ENCODE measurements around the gene PRELID3B.

DNA sequence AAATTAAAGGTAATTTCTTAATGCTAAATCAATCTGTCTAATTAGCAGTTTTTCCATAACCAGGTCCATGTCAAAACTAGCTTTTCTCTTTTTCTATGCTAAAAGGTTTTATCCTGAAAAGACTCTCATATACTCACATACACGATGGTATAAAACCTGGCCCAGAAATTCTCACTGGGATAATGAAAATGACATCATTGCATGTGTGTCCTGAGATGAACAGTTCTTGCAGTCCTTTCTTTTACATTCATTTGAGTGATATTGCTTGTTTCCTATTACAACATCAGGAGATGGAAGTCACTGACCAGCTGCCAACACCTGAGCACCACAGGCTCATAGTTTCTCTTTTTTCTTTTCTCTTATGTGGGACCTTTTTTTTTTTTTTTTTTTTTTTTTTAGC, 7.9 kb upstream of the PRELID3B start:
- TF ChIP-seq, protein P1, sequence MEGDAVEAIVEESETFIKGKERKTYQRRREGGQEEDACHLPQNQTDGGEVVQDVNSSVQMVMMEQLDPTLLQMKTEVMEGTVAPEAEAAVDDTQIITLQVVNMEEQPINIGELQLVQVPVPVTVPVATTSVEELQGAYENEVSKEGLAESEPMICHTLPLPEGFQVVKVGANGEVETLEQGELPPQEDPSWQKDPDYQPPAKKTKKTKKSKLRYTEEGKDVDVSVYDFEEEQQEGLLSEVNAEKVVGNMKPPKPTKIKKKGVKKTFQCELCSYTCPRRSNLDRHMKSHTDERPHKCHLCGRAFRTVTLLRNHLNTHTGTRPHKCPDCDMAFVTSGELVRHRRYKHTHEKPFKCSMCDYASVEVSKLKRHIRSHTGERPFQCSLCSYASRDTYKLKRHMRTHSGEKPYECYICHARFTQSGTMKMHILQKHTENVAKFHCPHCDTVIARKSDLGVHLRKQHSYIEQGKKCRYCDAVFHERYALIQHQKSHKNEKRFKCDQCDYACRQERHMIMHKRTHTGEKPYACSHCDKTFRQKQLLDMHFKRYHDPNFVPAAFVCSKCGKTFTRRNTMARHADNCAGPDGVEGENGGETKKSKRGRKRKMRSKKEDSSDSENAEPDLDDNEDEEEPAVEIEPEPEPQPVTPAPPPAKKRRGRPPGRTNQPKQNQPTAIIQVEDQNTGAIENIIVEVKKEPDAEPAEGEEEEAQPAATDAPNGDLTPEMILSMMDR (conservative IDR thresholded peaks at IDR 0.05) = no peak
- TF ChIP-seq ZFX (IDR thresholded peaks at IDR 0.05) = no peak

Measured in C4-2B (cell line).